ENCODE results near the gene MTUS2.

MTUS2 gene

GRCh38 chr13:29505950-29506349 lies 685.8 kb downstream of the MTUS2 start:
- DNase-seq (ENCODE audit: low read depth, low spot score), result no peak

DNA sequence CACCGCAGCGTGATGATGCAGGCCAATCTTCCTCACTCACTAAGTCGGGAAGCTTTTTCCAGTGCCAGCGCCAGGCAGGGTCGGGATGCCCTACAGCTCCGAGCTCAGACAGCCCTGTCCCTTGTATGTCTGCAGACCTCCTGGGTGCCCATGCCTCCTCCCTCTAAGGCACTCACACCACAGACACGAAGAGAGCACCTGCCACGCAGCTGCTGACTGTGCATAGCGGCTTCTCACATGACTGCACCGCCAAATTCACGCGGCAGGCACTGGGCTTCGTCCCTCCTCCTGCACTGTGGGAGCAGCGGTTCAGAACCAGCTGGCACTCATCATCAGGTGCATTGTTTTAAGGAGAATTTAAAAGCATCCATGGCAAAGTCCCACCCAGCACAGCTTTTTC lies 687.2 kb downstream of the MTUS2 start:
- DNase-seq (ENCODE audit: low read depth, low spot score), result no peak

DNA sequence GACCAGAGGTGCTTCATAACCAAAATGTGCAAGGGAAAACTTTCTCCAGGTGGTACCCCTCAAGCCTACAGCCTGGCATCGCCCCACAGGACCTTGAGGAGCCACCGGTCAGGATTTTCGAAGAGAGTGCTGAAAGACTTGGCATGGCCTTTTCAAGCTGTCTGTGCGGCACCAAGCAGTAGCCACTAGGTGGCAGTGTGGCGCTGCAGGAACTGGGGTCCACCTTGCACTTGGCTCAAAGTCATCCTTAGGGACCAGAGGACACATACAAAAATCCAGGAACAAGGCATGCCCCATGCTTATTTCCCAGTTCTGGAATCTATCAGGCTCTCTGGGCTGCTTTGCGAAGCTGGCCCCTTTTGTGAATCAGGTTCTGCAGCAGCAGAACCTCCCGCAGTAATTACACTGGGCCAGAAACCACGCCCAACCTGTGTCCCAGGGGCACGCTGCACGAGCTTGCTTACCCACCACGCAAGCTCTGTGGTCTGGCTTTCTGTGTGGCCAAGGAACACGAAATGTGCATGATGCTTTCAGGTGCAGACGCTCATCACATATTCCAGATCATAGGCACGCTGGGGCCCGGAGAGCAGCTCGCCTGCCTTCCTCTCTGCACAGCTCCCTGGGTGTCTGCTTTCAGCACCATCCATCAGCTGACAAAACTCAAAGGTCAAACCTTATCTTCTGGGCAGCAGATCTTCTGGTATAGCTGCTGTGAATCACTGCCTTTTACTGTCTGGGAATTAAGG lies 688.2 kb downstream of the MTUS2 start:
- DNase-seq (ENCODE audit: low read depth, low spot score), result peak; percentile 35

DNA sequence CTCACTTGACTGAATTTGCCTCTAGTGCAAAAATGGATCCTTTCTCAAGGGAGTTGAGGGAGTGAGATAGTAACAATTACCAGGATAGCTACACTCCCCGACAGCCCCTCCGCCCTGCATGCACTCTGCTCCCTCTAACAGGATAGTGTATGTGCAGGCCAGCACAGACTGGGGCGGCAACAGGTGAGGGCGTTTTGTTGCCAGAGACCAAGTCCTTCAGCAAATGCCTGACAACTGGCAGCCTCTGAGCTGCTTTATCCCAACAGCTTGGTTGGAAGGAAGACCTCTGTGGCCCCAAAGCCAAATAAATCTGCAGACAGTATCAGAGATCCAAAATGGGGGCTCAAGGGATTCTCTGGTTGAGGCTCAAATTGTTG lies 688.7 kb downstream of the MTUS2 start:
- no peak for DNase-seq (ENCODE audit: low read depth, low spot score)

DNA sequence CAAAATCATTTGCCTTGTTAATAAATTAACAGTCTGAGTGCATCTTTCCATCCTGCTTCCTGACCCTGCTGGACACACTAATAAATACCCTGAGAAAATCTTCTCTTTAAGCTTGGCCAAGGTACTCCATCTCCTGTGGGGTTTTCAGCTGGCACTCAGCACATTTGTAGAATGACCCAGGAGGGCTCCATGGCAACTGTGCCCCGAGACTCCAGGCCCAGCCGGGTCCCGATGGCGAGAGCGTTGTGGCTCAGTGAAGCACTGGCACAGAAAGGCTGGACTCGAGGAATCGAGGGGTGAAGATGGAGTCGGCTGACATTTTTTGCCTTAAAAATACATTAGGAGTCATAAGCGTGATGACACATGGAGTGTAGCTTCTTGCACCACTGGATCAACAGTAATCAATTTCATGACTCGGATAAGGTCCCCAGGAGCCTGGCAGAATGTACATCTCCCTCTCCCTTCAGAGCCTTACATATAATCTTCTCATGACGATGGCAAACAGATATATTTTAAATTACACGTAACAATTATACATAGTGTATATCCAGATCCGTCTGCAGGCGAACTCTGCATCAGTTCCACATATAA lies 690.0 kb downstream of the MTUS2 start:
- DNase-seq (ENCODE audit: low read depth, low spot score), result no peak

DNA sequence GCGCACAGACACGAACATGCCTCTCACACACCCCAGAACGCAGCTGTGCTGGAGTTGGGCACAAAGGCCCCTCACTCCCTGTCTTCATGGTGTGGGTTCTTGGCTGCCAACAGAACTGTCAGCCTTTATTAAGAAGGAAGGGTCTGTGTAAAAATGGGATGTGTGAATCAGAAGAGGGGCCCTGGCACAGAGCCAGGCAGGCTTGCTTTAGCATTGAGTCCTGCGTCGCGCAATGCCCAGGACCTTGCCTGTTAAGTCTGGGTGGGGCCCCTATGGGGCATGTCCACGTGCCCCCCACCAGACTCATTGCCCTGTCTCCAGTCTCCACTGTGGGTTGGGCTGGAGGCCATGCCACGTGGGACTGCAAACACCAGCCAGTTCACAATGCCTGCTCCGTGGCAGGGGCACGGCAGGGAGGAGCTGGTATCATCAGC lies 690.5 kb downstream of the MTUS2 start:
- DNase-seq (ENCODE audit: low read depth, low spot score), result no peak

GRCh38 chr13:29511106-29511796 lies 691.1 kb downstream of the MTUS2 start:
- no peak for DNase-seq (ENCODE audit: low read depth, low spot score)

- no peak for DNase-seq (ENCODE audit: low read depth, low spot score)
These were observed 691.8 kb downstream of the MTUS2 start for GRCh38 chr13:29511980-29512379.

DNA sequence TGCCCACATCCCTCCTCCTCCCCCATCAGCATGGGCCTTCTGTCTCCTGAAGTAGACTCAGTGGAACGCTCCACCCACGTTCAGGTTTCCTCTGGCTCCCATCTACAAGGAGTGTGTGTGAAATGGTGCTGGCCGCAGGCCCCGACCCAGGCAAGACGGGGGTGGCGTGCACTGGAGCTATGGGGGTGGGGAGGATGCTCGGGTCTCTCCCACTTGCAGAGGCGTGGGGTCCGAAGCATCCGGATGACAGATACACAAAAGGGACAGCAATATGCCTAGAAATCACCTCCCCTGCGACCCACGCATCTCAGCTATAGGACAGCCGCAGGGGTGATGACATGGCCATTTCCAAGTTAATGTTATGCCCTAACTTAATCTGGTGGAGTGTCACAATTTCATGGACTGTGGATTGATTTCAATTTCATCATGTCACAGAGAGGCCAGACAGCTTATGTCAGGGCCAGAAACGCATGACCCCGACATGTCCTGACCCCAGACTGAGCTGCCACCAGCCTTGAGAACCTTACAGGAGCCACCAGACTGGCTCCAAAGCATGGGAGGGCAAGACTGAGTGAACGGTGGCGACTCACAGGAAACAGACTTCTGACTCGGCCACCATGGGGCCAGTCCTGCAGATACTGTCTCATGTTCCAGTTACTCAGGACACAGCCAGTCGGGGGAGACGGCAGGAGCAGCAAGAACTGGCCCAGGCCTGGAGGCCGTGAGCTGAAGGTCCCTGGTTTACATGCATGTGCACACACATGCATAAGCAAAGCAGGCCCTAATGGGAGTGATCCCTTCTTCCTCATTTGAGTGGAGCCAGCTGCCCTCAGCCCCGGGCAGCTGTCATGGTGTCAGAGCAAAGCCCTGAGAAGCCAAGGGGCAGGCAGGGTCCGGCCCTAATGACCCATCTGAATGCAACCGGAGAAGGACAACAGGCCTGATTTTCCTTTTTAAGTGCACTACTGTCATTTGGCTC lies 693.2 kb downstream of the MTUS2 start:
- DNase-seq (ENCODE audit: low read depth, low spot score), result no peak

- no peak for DNase-seq (ENCODE audit: low read depth, low spot score)
These were observed 694.0 kb downstream of the MTUS2 start for GRCh38 chr13:29513981-29514719.

- DNase-seq (ENCODE audit: low read depth, low spot score), result no peak
These were observed 694.7 kb downstream of the MTUS2 start for GRCh38 chr13:29514720-29515310.

DNA sequence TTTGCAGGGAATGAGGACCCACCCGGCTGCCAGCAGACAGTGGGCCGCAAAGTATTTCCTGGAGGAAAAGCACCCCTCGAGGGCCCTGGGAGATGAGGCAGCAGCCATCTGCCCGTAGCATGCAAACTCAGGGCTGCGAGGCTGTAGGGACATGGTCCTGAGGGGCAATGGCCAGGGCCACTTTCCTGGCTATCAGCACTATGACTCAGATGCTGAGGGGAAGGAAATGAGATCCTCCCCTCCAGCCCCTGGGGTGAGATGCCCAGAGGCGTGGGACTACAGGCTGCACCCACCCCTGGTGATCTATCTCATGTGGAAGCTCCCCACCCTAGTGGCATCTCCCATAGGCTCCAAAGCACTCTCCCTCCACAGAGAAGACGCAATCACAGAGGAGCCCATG lies 695.2 kb downstream of the MTUS2 start:
- no peak for DNase-seq (ENCODE audit: low read depth, low spot score)

DNA sequence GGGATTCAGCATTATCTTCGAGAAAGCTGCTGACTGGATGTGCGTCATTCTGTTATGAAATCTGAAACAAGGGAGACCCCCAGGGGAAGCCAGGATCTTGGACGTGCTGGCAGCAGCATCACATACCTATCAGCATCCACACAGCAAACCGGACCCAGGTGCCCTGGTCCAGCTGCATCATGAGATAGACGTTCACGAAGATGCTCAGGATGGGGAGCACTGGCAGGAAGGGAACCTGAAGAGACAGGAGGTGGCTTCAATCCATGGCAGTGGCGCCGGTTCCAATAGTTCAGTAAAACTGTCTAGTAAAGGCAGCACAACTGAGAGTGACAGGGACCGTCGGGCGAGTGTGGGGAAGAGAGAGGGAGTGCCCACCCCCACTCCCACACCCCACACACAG lies 695.9 kb downstream of the MTUS2 start:
- no peak for DNase-seq (ENCODE audit: low read depth, low spot score)

DNA sequence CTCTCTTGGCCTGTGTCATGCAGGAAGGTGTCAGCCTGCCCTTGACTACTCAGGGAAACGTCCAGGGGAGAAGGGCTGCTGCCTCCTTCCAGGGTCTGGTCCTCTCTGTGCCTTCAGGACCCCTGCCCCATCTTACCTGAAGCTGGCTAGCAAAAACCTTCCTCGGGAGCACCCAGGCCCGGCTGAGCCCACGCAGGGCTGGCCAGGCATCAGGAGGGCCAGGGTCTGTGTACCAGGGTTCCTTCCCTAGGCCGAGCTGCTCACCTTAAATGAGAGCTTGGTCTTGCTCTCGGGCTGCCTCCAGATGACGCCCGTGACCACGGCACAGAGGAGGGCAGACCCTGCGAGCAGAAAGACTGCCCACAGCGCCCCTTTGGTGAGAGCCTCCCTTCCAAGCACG lies 696.7 kb downstream of the MTUS2 start:
- DNase-seq (ENCODE audit: low read depth, low spot score), result no peak

DNA sequence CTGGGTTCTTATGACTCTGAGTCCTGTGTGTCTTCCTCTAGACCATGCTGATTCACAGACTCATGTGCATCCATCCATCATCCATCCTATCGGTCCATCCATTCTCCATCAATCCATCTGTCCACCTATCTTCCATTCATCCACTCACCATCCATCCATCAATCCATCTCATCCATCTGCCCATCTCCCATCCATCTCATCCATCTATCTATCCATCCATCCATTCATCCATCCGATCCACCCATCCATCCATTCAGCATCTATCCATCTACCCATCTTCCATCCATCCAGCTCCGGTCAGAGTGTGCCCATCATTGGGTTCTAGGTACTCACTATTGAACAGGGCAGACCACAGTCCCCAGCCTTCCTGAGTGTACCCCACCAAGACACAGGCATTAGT lies 699.8 kb downstream of the MTUS2 start:
- DNase-seq (ENCODE audit: low read depth, low spot score), result no peak

GRCh38 chr13:29520671-29521070 lies 700.5 kb downstream of the MTUS2 start:
- DNase-seq (ENCODE audit: low read depth, low spot score), result no peak

GRCh38 chr13:29521336-29521735 lies 701.2 kb downstream of the MTUS2 start:
- no peak for DNase-seq (ENCODE audit: low read depth, low spot score)

DNA sequence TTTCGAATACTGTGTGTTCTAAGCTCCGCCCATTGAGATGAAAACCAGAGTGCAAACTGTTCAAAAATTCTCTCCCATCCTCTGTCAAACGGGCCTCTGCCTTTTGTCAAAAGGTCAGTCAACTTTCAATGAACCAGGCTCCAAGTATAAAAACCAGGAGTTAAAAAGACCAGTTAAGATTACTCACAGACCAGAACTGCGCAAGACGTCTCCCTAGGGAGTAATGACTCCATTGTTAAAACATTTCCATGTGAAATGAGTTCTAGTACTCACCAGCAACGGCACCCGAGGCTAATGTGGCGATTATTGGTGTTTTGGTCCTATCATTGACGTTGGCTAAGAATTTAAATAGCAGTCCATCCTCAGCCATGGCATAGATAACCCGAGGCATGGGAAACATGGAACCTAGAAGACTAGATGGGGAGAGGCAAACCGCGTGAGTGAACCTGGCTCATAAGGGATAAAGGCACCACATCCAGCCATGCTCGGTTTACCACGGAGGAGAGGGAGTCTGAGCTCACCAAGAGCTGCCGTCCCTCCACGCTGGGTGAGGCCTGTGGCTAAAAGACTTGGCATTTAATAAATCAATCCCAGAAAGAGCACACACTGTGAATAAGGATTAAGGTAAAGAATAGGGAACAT lies 702.0 kb downstream of the MTUS2 start:
- DNase-seq (ENCODE audit: low read depth, low spot score), result no peak

DNA sequence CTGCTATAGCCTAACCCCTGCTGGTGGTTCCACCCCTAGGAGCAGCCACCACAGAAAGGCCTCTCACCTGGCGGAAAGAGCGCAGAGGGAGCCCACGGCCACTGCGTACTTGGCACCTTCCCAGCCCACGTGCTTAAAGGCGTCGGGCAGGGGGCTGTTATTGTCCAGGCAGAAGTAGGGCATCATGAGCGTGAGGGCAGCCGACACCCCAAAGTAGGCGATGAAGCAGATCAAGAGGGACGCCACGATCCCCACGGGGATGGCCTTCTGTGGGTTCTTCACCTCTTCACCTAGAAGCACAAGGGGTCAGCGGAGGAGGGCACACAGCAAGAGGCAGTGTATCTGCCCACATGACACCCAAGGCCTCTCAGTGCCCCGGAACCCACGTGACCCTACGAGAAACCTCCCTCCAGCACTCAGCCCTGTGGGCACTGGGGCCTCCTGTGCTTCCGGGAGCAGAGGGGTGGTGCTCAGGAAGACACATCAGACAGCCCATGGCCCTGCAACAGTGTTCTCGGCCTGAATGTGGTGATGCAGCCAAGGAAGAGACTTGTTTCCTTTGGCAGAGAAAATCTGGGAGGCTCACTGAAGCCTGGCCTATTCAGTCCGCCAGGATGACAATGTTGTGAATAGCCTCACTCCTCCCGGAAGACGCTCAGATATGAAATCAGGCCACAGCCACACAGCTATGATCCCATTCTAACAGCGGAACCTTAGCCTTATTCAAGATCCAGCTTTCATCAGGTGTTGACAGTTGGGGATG lies 703.2 kb downstream of the MTUS2 start:
- no peak for DNase-seq (ENCODE audit: low read depth, low spot score)
